A673 (cell line): ENCODE measurements around the gene MAN1B1. TPM values are rescaled to one million over a fixed set of nuclear protein-coding genes. Genes with fewer than 3 reads are reported as not detected.

ENCODE experiments used
- BruUV-seq: library from RNA; stranded (reverse); fragments of 400-500 nt; replicated peaks from 2 replicates; lab custom pipeline; 2021; lab: Mats Ljungman, UMichigan
- CTCF ChIA-PET: fragments of 300-600 bp; sonication (Branson Sonifier 250); formaldehyde crosslinking; loops from one replicate; lab custom pipeline; 2022; ENCODE audit warnings: antibody characterized with exemption; lab: Charles Lee
- POLR2A ChIA-PET: fragments of 300-600 bp; sonication (Branson Sonifier 250); formaldehyde crosslinking; loops from one replicate; lab custom pipeline; 2022; ENCODE audit warnings: antibody characterized with exemption; ENCODE audit not compliant: low non-redundant PET; lab: Charles Lee
- DNase-seq: peaks from one replicate; pipeline ENCODE4 v3.0.0-alpha.2; 2015; ENCODE audit warnings: low spot score
- H3K27ac ChIP-seq: fragments of 200-600 bp; sonication (generic); 2 replicates; pipeline ENCODE4 v1.5.1; 2016; ENCODE audit warnings: mixed run types, low read depth, mild to moderate bottlenecking, mixed read lengths, antibody characterized with exemption, low read length; ENCODE audit not compliant: poor library complexity, severe bottlenecking
- H3K27me3 ChIP-seq: fragments of 200-600 bp; sonication (generic); replicated peaks from 2 replicates; pipeline ENCODE4 v1.6.1; 2017; ENCODE audit warnings: mixed run types, low read depth, mild to moderate bottlenecking, mixed read lengths, antibody characterized with exemption, low read length; ENCODE audit not compliant: insufficient read depth, poor library complexity
- H3K36me3 ChIP-seq: fragments of 200-600 bp; sonication (generic); 2 replicates; pipeline ENCODE4 v1.6.1; 2016; ENCODE audit warnings: mixed run types, mild to moderate bottlenecking, mixed read lengths, antibody characterized with exemption, low read length; ENCODE audit not compliant: insufficient read depth, poor library complexity, severe bottlenecking
- H3K4me1 ChIP-seq: fragments of 200-600 bp; sonication (generic); 2 replicates; pipeline ENCODE4 v1.6.1; 2017; ENCODE audit warnings: mixed run types, mild to moderate bottlenecking, mixed read lengths, antibody characterized with exemption, low read length; ENCODE audit not compliant: insufficient read depth, poor library complexity, severe bottlenecking
- H3K4me3 ChIP-seq: fragments of 200-600 bp; sonication (generic); 2 replicates; pipeline ENCODE4 v1.5.1; 2016; ENCODE audit warnings: low read depth, mixed run types, mild to moderate bottlenecking, mixed read lengths, low read length; ENCODE audit not compliant: poor library complexity, severe bottlenecking
- H3K9me3 ChIP-seq: fragments of 200-600 bp; sonication (generic); 2 replicates; pipeline ENCODE4 v1.6.1; 2016; ENCODE audit warnings: mixed run types, low read depth, mild to moderate bottlenecking, mixed read lengths, antibody characterized with exemption, low read length; ENCODE audit not compliant: poor library complexity, severe bottlenecking
- CTCF ChIP-seq: fragments of 300-800, 200-600 bp; sonication (generic); conservative IDR thresholded peaks from 2 replicates; pipeline ENCODE4 v1.5.1; 2017; ENCODE audit warnings: low read depth, mild to moderate bottlenecking, antibody characterized with exemption, low read length, moderate library complexity, mixed read lengths
- EZH2 ChIP-seq: fragments of 200-600 bp; sonication (generic); IDR thresholded peaks from 2 replicates; pipeline ENCODE4 v1.6.1; 2017; ENCODE audit warnings: borderline replicate concordance, low read depth, mild to moderate bottlenecking, mixed read lengths, antibody characterized with exemption, low read length; ENCODE audit not compliant: poor library complexity, severe bottlenecking
- intact Hi-C: fragments of 100-400 bp; cut with micrococcal nuclease; formaldehyde crosslinking; loops from one replicate; pipeline ENCODE4 v1.10.0; 2022; ENCODE audit not compliant: unreplicated experiment
- total RNA-seq: library from RNA; stranded (reverse); gene quantifications from 2 replicates; pipeline ENCODE4 v1.2.3, GENCODE V29; 2021

MAN1B1 gene
- total RNA-seq, 1 experiment from 2014 or later = 48.6 TPM

DNA sequence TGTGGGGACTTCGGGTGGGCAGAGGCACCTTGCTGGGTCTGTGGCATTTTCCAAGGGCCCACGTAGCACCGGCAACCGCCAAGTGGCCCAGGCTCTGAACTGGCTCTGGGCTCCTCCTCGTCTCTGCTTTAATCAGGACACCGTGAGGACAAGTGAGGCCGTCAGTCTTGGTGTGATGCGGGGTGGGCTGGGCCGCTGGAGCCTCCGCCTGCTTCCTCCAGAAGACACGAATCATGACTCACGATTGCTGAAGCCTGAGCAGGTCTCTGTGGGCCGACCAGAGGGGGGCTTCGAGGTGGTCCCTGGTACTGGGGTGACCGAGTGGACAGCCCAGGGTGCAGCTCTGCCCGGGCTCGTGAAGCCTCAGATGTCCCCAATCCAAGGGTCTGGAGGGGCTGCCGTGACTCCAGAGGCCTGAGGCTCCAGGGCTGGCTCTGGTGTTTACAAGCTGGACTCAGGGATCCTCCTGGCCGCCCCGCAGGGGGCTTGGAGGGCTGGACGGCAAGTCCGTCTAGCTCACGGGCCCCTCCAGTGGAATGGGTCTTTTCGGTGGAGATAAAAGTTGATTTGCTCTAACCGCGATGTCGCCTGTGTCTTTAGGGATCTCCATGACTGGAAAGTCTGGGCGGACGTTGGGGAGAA, 21.9 kb downstream of the MAN1B1 start:
- no TSS peak for BruUV-seq
- TF ChIP-seq EZH2 (no peak), CTCF (no peak)
- no peaks in the 10 kb centered on the region for H3K4me1 ChIP-seq
- POLR2A ChIA-PET = no interaction called here
- H3K27me3 ChIP-seq = no peaks in the 10 kb centered on the region
- intact Hi-C loops = no loop called here
- no peak overlapping the region for H3K4me3 ChIP-seq
- H3K9me3 ChIP-seq = no peaks in the 10 kb centered on the region
- CTCF ChIA-PET = no interaction called here
- no peak for DNase-seq
- H3K27ac ChIP-seq = no peak overlapping the region
- H3K36me3 ChIP-seq = peaks cover 42% of the 10 kb centered on the region

DNA sequence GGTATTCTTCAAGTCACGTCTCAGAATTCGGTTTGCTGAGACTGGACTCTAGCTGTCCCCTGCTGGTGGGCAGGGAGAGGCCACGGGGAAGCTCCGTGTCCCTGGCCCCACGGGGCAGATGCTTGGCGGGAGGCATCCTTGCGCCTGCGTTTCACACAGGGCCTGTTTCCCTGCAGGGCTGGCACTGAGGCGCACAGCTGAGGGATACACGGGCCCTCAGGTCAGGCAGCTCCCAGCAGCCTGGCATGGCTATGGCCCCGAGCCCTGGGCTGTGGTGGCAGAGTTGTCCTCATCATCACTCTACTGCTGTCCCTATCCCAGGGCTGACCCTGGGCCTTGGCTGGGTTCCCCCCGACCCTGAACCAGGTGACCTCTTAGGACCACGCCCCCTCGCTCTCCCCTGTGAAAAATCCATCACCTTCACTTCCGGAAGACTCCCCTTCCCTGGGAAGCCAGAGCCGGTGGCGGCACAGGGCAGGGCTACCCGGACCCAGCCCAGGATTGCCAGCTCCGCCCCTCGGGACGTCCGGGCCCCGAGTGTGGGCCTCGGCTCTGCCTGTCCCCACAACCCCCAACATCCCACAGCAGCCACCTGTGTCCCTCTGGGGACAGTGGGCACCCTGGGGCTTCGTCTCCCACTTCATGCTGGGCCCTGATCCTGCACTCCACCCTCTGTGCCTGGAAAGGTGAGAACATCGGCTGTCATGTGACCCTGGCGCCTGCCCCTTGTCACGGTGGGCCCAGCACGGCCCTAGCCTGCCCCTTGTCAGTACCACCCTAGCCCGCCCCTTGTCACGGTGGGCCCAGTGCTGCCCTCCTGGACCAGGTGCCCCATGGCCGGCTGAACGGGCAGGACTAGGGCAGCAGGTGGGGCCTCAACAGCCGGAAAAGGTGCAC, 22.7 kb downstream of the MAN1B1 start:
- no peak overlapping the region for H3K4me3 ChIP-seq
- no peaks in the 10 kb centered on the region for H3K4me1 ChIP-seq
- no peaks in the 10 kb centered on the region for H3K9me3 ChIP-seq
- POLR2A ChIA-PET = no interaction called here
- DNase-seq = no peak
- intact Hi-C loops = no loop called here
- H3K27ac ChIP-seq = no peak overlapping the region
- TF ChIP-seq CTCF (no peak), EZH2 (no peak)
- H3K27me3 ChIP-seq = no peaks in the 10 kb centered on the region
- CTCF ChIA-PET = no interaction called here
- peaks cover 36% of the 10 kb centered on the region for H3K36me3 ChIP-seq
- BruUV-seq = no TSS peak

DNA sequence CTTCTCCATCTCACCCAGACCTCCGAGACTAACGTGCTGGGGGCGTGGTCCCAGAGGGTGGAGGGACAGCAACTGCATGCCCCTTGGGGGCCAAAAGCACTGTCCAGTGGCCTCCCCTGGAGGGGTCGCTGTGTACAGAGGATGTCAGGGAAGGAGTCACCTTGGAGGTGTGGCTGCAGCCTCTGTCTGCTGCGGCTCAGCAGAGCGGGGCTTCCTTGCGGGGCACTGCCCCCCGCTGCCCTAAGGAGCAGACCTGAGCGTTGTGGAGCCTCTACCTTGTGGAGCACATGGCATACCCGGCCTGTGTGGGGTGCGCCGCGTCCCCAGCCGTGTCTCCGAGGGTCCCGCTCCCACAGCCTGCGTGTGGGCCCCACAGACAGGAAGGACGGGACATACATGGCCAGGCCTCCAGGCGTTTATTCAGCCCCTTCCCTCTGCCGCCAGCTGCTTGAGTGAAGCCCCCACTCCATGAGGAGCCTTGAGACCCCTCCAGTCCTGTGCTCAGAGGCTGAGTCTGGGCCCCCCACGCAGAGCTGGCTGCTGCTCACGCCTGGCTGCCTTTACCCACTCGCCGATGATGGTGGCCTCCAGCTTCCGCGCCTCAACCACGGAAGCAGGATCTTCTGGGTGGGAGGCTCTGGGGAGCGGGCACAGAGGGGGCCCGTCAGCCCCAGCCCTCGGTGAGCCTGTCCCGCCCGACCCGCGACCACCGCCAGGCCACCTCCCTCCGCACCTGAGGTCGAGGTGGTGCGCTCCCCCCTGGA, 23.5 kb downstream of the MAN1B1 start:
- H3K27me3 ChIP-seq = no peaks in the 10 kb centered on the region
- no peaks in the 10 kb centered on the region for H3K9me3 ChIP-seq
- no peak overlapping the region for H3K27ac ChIP-seq
- BruUV-seq = no TSS peak
- no peak for DNase-seq
- H3K4me1 ChIP-seq = peaks cover 7% of the 10 kb centered on the region
- no peak overlapping the region for H3K4me3 ChIP-seq
- intact Hi-C loops = no loop called here
- ChIA-PET POLR2A (no interaction called here), CTCF (no interaction called here)
- H3K36me3 ChIP-seq = peaks cover 36% of the 10 kb centered on the region
- TF ChIP-seq EZH2 = no peak
- no peak for TF ChIP-seq CTCF
